Breast epithelium (tissue), 4 donors: Measurements from ENCODE around the gene AKR1C8. TPM values are rescaled to one million over a fixed set of nuclear protein-coding genes. Genes with fewer than 3 reads are reported as not detected.

ENCODE experiments used
- DNase-seq, 2 donors: peaks; one replicate each; pipeline ENCODE4 v3.0.0-alpha.2; 2019; ENCODE audit warnings: low spot score in 2 of 2
- H3K27ac ChIP-seq, 2 donors: fragments of 200-600 bp; sonication (generic) in 1 of 2; one replicate each; pipeline ENCODE4 v1.5.1; 2016 to 2019; ENCODE audit warnings: mild to moderate bottlenecking in 1 of 2
- H3K27me3 ChIP-seq, 2 donors: fragments of 200-600 bp; sonication (generic) in 1 of 2; one replicate each; pipeline versions ENCODE4 v1.5.1 to v1.6.0; 2017 to 2019; ENCODE audit warnings: control low read depth in 1 of 2, mild to moderate bottlenecking in 1 of 2
- H3K36me3 ChIP-seq: fragments of 200-600 bp; one replicate; pipeline ENCODE4 v1.5.1; 2019
- H3K4me1 ChIP-seq, 2 donors: fragments of 200-600 bp; sonication (generic); one replicate each; pipeline ENCODE4 v1.5.1; 2016 to 2019; ENCODE audit warnings: control low read depth in 1 of 2
- H3K4me3 ChIP-seq, 3 donors: fragments of 200-600 bp; sonication (generic); 1 replicate in 2 of 3; 2 replicates in 1 of 3; pipeline ENCODE4 v1.5.1; 2016 to 2019; ENCODE audit warnings: mild to moderate bottlenecking in 3 of 3, moderate library complexity in 2 of 3
- H3K9me3 ChIP-seq, 2 donors: fragments of 200-600 bp; sonication (generic) in 1 of 2; one replicate each; pipeline ENCODE4 v1.5.1; 2016 to 2019; ENCODE audit warnings: control low read depth in 1 of 2
- CTCF ChIP-seq, 3 donors: fragments of 450-650 bp; IDR thresholded peaks; one replicate each; pipeline ENCODE4 v1.5.1; 2016 to 2017; ENCODE audit warnings: antibody characterized with exemption in 3 of 3, mild to moderate bottlenecking in 3 of 3, moderate library complexity in 3 of 3
- POLR2A ChIP-seq: fragments of 450-650 bp; IDR thresholded peaks from one replicate; pipeline ENCODE4 v1.6.1; 2016; ENCODE audit warnings: antibody characterized with exemption, mild to moderate bottlenecking, moderate library complexity
- POLR2AphosphoS5 ChIP-seq, 3 donors: sonication (generic); formaldehyde crosslinking; IDR thresholded peaks; one replicate each; pipeline ENCODE4 v1.6.1; 2017; ENCODE audit warnings: antibody characterized with exemption in 3 of 3
- intact Hi-C: fragments of 100-400 bp; cut with DNase I; formaldehyde crosslinking; loops from one replicate; pipeline ENCODE4 v1.15.1; 2023; ENCODE audit warnings: low total_unique reads
- total RNA-seq, 3 donors: library from RNA; depleted of rRNA; stranded (reverse); fragments of >200 nt; gene quantifications; one replicate each; pipeline ENCODE4 v1.1.0, GENCODE V29; 2016

Gene AKR1C8
- total RNA-seq, 3 donors from 2014 or later: 0.33 to 0.73 TPM; not detected in 1

GRCh38 chr10:5199398-5199797 is 14.4 kb upstream of the AKR1C8 start:
- intact Hi-C loops: no loop called here
- Histone ChIP-seq H3K27me3 (no peaks in the 10 kb centered on the region), H3K4me3 (no peak overlapping the region), H3K36me3 (no peaks in the 10 kb centered on the region), H3K4me1 (no peaks in the 10 kb centered on the region), H3K27ac (no peak overlapping the region), H3K9me3 (peaks cover 10 to 31% of the 10 kb centered on the region in 2 donors)
- no peak for DNase-seq
- no peak for TF ChIP-seq POLR2A
- no peak for TF ChIP-seq CTCF (IDR thresholded peaks at IDR 0.05)
- TF ChIP-seq POLR2AphosphoS5 (IDR thresholded peaks at IDR 0.05): no peak

- intact Hi-C loops: no loop called here
- H3K27me3 ChIP-seq: no peaks in the 10 kb centered on the region
- H3K4me3 ChIP-seq: no peak overlapping the region
- no peaks in the 10 kb centered on the region for H3K4me1 ChIP-seq
- no peaks in the 10 kb centered on the region for H3K36me3 ChIP-seq
- no peak for DNase-seq
- peaks cover 6 to 26% of the 10 kb centered on the region in 2 donors for H3K9me3 ChIP-seq
- H3K27ac ChIP-seq: no peak overlapping the region
- TF ChIP-seq POLR2AphosphoS5 (IDR thresholded peaks at IDR 0.05): no peak
- TF ChIP-seq CTCF (IDR thresholded peaks at IDR 0.05): no peak
- TF ChIP-seq POLR2A: no peak
Observed at GRCh38 chr10:5198386-5198785, 13.4 kb upstream of the AKR1C8 start.

- no peak within 1 kb of the TSS for H3K27ac ChIP-seq
- H3K27me3 ChIP-seq: no peaks in the 10 kb centered on the region
- no peak within 1 kb of the TSS for H3K4me3 ChIP-seq
- no peaks in the 10 kb centered on the region for H3K36me3 ChIP-seq
- intact Hi-C loops: no loop called here
- TF ChIP-seq POLR2AphosphoS5 (IDR thresholded peaks at IDR 0.05) (no peak), POLR2A (no peak), CTCF (IDR thresholded peaks at IDR 0.05) (no peak)
- no peaks in the 10 kb centered on the region for H3K4me1 ChIP-seq
- peaks cover 0 to 10% of the 10 kb centered on the region in 2 donors for H3K9me3 ChIP-seq
- no peak for DNase-seq
Observed at GRCh38 chr10:5196702-5197113, 11.8 kb upstream of the AKR1C8 start, which contains the start of gene AKR1C4. TSS of gene AKR1C4 (plus strand) at chr10:5196837. CDS start at chr10:5196868, 31 bp downstream.

DNA sequence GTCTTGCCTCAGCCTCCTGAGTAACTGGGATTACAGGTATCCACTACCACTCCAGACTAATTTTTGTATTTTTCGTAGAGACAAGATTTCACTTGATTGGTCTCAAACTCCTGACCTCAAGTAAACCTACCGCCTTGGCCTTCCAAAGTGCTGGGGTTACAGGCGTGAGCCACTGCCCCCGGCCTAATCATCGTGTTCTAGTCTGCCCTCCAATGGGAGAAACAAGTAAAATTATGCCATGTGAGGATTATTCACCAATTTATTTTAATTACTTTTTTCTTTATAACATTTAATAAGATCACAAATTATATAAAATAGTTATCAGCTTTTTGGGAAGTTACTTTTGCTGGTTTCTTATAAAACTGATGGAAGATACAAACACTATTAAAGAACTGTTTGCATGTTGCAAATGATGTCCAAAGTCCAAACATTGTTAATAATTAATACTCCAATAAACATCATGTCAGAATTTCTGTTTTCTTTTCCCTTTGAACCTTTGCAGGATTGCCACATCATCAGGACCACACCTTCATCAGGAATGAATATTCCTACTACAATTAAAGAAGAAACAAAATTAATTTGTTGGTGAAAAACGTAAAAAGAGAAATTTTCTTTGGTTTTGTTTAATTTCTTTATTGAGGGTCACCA is 10.9 kb upstream of the AKR1C8 start:
- no peak overlapping the region for H3K27ac ChIP-seq
- no peaks in the 10 kb centered on the region for H3K36me3 ChIP-seq
- no peaks in the 10 kb centered on the region for H3K4me1 ChIP-seq
- TF ChIP-seq CTCF (IDR thresholded peaks at IDR 0.05) (no peak), POLR2AphosphoS5 (IDR thresholded peaks at IDR 0.05) (no peak), POLR2A (no peak)
- no peaks in the 10 kb centered on the region for H3K27me3 ChIP-seq
- H3K4me3 ChIP-seq: no peak overlapping the region
- intact Hi-C loops: no loop called here
- H3K9me3 ChIP-seq: peaks cover 0 to 2% of the 10 kb centered on the region in 2 donors
- no peak for DNase-seq

DNA sequence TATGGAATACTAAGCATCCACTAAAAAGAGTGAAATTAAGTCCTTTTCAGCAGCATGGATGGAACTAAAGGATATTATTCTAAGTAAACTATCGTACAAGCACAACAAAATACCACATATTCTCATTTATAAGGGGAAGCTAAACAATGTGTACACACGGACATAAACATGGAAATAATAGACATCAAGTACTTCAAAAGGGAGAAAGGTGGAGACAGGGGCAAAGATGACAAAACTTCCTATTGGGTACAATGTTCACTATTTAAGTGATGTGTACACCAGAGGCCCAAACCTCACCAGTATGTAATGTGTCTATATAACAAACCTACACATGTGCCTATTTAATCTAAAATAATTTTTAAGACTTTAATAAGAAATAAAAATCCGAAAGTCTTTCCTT is 9.5 kb upstream of the AKR1C8 start:
- Histone ChIP-seq H3K36me3 (no peaks in the 10 kb centered on the region), H3K4me1 (no peaks in the 10 kb centered on the region), H3K27ac (no peak overlapping the region), H3K4me3 (no peak overlapping the region), H3K27me3 (no peaks in the 10 kb centered on the region), H3K9me3 (no peaks in the 10 kb centered on the region)
- no peak for DNase-seq
- TF ChIP-seq CTCF (IDR thresholded peaks at IDR 0.05) (no peak), POLR2AphosphoS5 (IDR thresholded peaks at IDR 0.05) (no peak), POLR2A (no peak)
- intact Hi-C loops: no loop called here
